Measurements from ENCODE around the gene HIVEP1.

GRCh38 chr6:12181481-12181880, 169.4 kb downstream of the HIVEP1 start:
- no peak for TF ChIP-seq CTCF (conservative IDR thresholded peaks at IDR 0.05)
- no peak for TF ChIP-seq EZH2 (IDR thresholded peaks at IDR 0.05; ENCODE audit: low read depth)

Data from PC-9 (cell line).